ENCODE results near the gene FOXP1. TPM values are rescaled to one million over a fixed set of nuclear protein-coding genes. Genes with fewer than 3 reads are reported as not detected.

The FOXP1 gene
- total and polyA plus RNA-seq, 2 of the 8 experiments (the other 6 are each of a cell fraction or from before 2014, with no cell fraction given), result 13.9 to 25.4 TPM

DNA sequence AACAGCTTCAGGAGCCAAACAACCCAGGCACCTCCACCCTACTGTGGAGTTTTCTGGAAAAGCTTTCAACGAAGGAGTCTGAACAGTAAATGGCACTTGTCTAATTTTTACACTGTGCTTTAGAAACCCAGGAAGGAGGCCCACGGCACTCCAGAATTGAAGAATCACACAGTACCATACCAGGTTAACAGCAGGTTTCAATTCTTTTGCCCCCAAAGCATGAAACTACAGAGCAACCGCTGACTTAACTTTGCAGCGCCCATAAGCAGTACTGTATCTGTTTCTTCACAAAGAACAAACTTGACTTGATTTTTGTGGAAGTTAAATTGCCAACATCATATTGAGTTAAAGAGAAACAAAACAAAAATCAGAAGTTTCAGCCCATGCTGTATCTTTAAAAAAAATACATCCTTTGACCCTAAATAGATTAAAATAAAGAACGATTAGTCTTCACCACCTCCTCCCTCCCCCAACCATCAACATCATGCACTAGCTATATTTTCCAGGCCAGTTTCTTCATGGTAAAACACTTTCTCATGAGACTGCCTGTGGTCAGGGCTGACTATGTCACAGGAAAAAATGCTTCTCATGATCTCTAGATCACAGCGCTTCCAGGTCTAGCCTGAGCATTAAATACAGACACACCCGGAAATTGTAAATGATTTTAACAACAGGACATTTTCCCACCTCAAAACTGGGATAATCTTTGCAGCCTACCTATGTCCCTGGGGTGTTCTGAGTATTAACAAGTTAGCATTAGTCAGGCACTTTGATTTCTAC lies 456.3 kb downstream of the FOXP1 start:
- H3K4me3 ChIP-seq (ENCODE audit: extremely low read depth in 1 of 4, insufficient read depth in 2 of 4, low read depth in 3 of 4, low read length in 4 of 4), result no peak overlapping the region
- TF ChIP-seq RAD21 (IDR thresholded peaks at IDR 0.05 in 1 of 2, conservative IDR thresholded peaks at IDR 0.05 in 1 of 2; ENCODE audit: low read depth in 2 of 2, low read length in 2 of 2) (no peak), POLR2AphosphoS5 (IDR thresholded peaks at IDR 0.05; ENCODE audit: low read depth, low read length) (no peak), SUZ12 (IDR thresholded peaks at IDR 0.05; ENCODE audit: low read length) (no peak), TEAD4 (IDR thresholded peaks at IDR 0.05; ENCODE audit: low read depth, low read length) (no peak), PHF8 (conservative IDR thresholded peaks at IDR 0.05; ENCODE audit: low read depth, low read length) (no peak), CREB1 (IDR thresholded peaks at IDR 0.05) (no peak)

More for the DNA sequence above, 456.3 kb downstream of the FOXP1 start:
- no peak overlapping the region for H2BK12ac ChIP-seq (ENCODE audit: low read depth, low read length)
- no peak overlapping the region for H2BK120ac ChIP-seq (replicated peaks; ENCODE audit: low read depth, low read length)
- ChIA-PET CTCF (ENCODE audit: partially characterized antibody) (no interaction called here), POLR2A (ENCODE audit: partially characterized antibody) (interaction anchor here (1.0 kb wide), 1 partner anchor 9 kb away, joined by 3 read pairs; no protein-coding TSS in a partner anchor)
- peaks cover 8 to 34% (median 19%) of the 10 kb centered on the region in 4 experiments for H3K4me1 ChIP-seq (replicated peaks in 1 of 4; ENCODE audit: control insufficient read depth in 3 of 4, insufficient read depth in 4 of 4, low read length in 3 of 4)
- no peak overlapping the region for H3K18ac ChIP-seq (ENCODE audit: extremely low read depth, low read length)
- no peak overlapping the region for H3K27ac ChIP-seq (ENCODE audit: low read depth, low read length)
- no peaks in the 10 kb centered on the region for H3K9me3 ChIP-seq (ENCODE audit: insufficient read depth in 2 of 2, low read depth in 1 of 2, low read length in 1 of 2)
- no peak overlapping the region for H3K9ac ChIP-seq (replicated peaks in 1 of 4; ENCODE audit: extremely low read depth in 1 of 4, low read depth in 3 of 4, low read length in 3 of 4)
- peaks cover 0 to 8% of the 10 kb centered on the region in 2 experiments; a peak in 2 of 4 replicates for H3K79me2 ChIP-seq (ENCODE audit: control insufficient read depth in 1 of 2, insufficient read depth in 2 of 2, low read length in 2 of 2)
- H4K5ac ChIP-seq (ENCODE audit: insufficient read length, low read depth, low read length), result no peak overlapping the region
- H3K56ac ChIP-seq (replicated peaks; ENCODE audit: insufficient read length, low read depth, low read length), result no peak overlapping the region
- H3K23ac ChIP-seq (ENCODE audit: insufficient read length), result no peak overlapping the region
- no peak overlapping the region for H3K14ac ChIP-seq (ENCODE audit: insufficient read length)
- peaks cover 2% of the 10 kb centered on the region; the same call in 1 of the 2 replicates for H3K79me1 ChIP-seq (ENCODE audit: low read depth, low read length)
- FAIRE-seq (peak; percentile 60), DNase-seq (ENCODE audit: low read depth in 1 of 2, low spot score in 2 of 2) (no peak)
- H2AK5ac ChIP-seq (ENCODE audit: low read depth, low read length), result no peak overlapping the region
- no peak overlapping the region for H2BK15ac ChIP-seq (ENCODE audit: low read length)
- H3K4me2 ChIP-seq (ENCODE audit: insufficient read depth in 1 of 2, low read depth in 2 of 2, low read length in 2 of 2), result no peak overlapping the region
- no peak overlapping the region for H3K4ac ChIP-seq (replicated peaks; ENCODE audit: insufficient read length, low read depth, low read length)
- H2BK5ac ChIP-seq (ENCODE audit: low read depth, low read length), result peak overlapping the region; percentile 4; the same call in 1 of the 2 replicates
- no peak overlapping the region for H2BK20ac ChIP-seq (ENCODE audit: low read length)
- H3K23me2 ChIP-seq (ENCODE audit: low read depth, low read length), result no peaks in the 10 kb centered on the region; the same call in 1 of the 2 replicates
- H4K20me1 ChIP-seq (replicated peaks in 1 of 2; ENCODE audit: control insufficient read depth in 1 of 2, insufficient read depth in 2 of 2, low read length in 2 of 2), result no peaks in the 10 kb centered on the region
- no peaks in the 10 kb centered on the region; a peak in 1 of 8 replicates for H3K36me3 ChIP-seq (ENCODE audit: control insufficient read depth in 2 of 4, insufficient read depth in 4 of 4, low read length in 3 of 4)
- no peak overlapping the region for H4K8ac ChIP-seq (ENCODE audit: extremely low read depth, insufficient read depth, low read length)
- H2AFZ ChIP-seq (ENCODE audit: low read length), result no peak overlapping the region
- H4K91ac ChIP-seq (replicated peaks; ENCODE audit: insufficient read length, low read length), result no peak overlapping the region
- 85% methylated on average over 7 of the region's 7 CpGs; no CpG with 5 or more reads in 1 of the 2 experiments for WGBS, 2 experiments (ENCODE audit: extremely low coverage in 1 of 2, insufficient coverage in 1 of 2, insufficient read length in 1 of 2, insufficient replicate concordance in 2 of 2, low coverage in 1 of 2, low lambda C conversion rate in 2 of 2, missing lambda C conversion rate in 1 of 2)
- H3K27me3 ChIP-seq (replicated peaks in 1 of 4; ENCODE audit: control insufficient read depth in 3 of 4, extremely low read depth in 1 of 4, insufficient read depth in 3 of 4, low read length in 3 of 4), result no peaks in the 10 kb centered on the region

All from H1 (cell line).